Measurements from ENCODE around the gene IMPA2. TPM values are rescaled to one million over a fixed set of nuclear protein-coding genes. Genes with fewer than 3 reads are reported as not detected.

Gene IMPA2
- total RNA-seq, 1 donor from 2014 or later = 56.3 TPM

DNA sequence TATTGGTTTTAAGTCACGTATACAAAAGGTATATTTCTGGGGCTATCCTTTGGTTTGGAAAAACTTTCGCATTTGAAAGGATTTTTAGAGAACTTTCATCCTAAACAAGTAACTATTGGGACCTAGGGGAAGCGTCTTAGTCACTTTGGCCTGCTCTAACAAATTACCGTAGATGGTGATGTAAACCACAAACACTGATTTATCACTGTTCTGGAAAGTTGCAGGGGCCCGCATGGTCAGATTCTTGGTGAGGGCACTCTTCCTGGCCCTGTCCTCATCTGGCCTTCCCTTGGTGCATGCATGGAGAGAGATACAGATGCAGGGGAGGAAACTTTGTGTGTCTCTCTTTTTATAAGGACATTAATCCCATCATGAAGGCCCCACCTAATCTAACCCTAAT, 63.3 kb downstream of the IMPA2 start:
- H3K4me1 Mint-ChIP-seq (ENCODE audit: unreplicated experiment) = peaks cover 5% of the 10 kb centered on the region
- TF ChIP-seq, protein P1, sequence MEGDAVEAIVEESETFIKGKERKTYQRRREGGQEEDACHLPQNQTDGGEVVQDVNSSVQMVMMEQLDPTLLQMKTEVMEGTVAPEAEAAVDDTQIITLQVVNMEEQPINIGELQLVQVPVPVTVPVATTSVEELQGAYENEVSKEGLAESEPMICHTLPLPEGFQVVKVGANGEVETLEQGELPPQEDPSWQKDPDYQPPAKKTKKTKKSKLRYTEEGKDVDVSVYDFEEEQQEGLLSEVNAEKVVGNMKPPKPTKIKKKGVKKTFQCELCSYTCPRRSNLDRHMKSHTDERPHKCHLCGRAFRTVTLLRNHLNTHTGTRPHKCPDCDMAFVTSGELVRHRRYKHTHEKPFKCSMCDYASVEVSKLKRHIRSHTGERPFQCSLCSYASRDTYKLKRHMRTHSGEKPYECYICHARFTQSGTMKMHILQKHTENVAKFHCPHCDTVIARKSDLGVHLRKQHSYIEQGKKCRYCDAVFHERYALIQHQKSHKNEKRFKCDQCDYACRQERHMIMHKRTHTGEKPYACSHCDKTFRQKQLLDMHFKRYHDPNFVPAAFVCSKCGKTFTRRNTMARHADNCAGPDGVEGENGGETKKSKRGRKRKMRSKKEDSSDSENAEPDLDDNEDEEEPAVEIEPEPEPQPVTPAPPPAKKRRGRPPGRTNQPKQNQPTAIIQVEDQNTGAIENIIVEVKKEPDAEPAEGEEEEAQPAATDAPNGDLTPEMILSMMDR (conservative IDR thresholded peaks at IDR 0.05) = no peak
- no peaks in the 10 kb centered on the region for H3K36me3 Mint-ChIP-seq
- no peak overlapping the region for H3K4me3 Mint-ChIP-seq
- DNase-seq (ENCODE audit: extremely low spot score, unreplicated experiment) = peak; percentile 18
- peaks cover 15% of the 10 kb centered on the region for H3K27me3 Mint-ChIP-seq
- H3K27ac Mint-ChIP-seq = no peak overlapping the region
- H3K9me3 Mint-ChIP-seq = no peaks in the 10 kb centered on the region

DNA sequence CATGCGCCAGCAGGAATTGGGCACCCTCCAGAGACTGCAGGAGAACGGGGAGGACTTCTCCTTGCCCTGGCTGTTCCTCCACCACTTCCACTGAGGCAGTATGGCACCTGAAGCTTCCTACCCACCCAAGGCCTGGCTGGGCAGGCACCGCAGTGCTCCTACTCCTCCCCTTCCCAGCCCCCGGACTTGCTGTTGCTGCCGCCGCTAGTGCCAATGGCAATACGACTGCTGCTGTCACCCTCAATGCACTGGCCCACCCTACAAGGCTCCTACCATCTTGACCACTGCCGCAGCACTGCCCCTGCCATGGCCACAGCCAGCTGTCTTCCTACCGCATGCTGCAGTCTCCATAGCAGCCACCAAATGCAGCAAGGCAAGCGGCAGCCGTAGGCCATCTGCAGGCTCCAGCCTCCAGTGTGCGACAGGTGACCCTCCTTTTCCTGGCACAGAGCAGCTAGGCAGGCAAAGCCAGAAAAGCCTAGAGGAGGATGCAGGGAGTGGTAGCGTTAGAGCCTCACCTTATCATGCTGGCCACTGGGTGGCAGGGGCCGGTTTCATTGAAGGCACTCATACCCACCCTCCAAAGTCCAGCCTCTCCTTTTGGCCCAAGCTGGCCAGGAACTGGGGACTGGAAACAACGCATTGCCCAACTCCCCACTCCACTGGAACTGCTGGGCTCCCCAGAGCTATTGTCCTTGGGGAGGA, 64.9 kb downstream of the IMPA2 start:
- H3K9me3 Mint-ChIP-seq = no peaks in the 10 kb centered on the region
- peak; percentile 58 for DNase-seq (ENCODE audit: extremely low spot score, unreplicated experiment)
- H3K4me1 Mint-ChIP-seq (ENCODE audit: unreplicated experiment) = peaks cover 6% of the 10 kb centered on the region
- no peaks in the 10 kb centered on the region for H3K36me3 Mint-ChIP-seq
- TF ChIP-seq, protein P1 (conservative IDR thresholded peaks at IDR 0.05) = no peak
- H3K27ac Mint-ChIP-seq = no peak overlapping the region
- peaks cover 19% of the 10 kb centered on the region for H3K27me3 Mint-ChIP-seq
- H3K4me3 Mint-ChIP-seq = no peak overlapping the region

DNA sequence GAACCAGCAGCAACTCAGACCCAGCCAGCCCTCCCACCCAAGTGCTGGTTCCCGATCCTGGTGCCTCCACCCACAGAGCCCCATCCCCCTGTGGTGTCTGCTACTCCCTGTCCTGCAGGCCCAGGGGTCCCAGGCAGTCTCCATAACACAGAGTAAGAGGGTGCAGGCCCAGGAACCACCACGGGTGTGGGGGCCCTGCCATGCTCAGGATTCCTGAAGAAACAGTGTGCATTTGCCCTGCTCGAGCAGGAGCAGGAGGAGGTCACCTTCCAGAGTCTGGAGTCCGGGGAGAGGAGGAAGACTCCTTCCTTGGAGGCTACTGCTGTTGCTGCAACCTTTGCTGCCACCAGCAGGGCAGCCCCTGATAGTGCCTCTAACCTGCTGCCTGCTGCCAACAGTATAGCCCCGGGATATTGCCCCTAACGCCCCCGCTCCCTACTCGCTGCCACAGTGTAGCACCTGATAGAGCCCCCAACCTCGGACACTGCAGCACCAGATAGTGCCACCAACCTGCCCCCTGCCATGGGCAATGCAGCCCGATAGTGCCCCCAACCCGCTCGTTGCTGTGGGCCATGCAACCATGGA, 65.5 kb downstream of the IMPA2 start:
- peak; percentile 55 for DNase-seq (ENCODE audit: extremely low spot score, unreplicated experiment)
- Mint-ChIP-seq H3K4me3 (no peak overlapping the region), H3K36me3 (no peaks in the 10 kb centered on the region), H3K27ac (no peak overlapping the region), H3K4me1 (ENCODE audit: unreplicated experiment) (peaks cover 3% of the 10 kb centered on the region), H3K9me3 (no peaks in the 10 kb centered on the region), H3K27me3 (peaks cover 19% of the 10 kb centered on the region)
- TF ChIP-seq, protein P1 (conservative IDR thresholded peaks at IDR 0.05) = peak; percentile 39

DNA sequence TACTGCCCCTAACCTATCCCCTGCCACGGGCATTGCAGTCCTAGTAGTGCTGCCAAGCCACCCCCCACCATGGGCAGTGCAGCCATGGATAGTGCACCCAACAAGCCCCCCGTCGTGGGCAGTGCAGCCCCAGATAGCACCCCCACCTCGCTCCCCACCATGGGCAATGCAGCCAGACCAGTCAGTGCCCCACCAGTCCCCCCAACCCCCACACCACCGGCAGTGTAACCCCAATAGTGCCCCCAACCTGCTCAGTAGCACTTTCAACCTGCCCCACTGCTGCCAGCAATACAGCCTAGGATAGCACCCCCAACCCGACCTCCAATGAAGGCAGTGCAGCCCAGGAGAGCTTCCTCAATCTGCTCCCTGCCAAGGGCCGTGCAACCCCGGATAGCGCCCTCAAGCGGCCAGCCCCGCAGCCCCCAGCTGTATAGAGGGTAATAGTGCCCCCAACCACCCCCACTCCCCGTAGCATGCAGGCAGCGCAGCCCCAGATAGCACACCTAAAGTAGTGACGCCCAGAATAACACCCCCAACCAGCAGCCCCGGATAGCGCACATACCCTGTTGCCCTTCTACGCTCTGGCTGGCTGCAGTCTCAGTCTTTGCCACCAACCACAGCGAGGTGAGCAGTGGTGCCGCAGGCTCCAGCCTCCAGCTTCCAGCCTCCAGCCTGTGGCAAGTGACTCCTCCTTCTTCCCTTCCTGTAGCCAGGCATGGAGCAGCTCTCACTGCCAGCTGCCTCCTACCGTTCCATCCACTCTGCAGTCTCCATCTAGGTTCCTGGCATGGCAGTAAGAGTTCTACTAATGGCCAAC, 66.9 kb downstream of the IMPA2 start:
- no peak overlapping the region for H3K4me3 Mint-ChIP-seq
- TF ChIP-seq, protein P1 (conservative IDR thresholded peaks at IDR 0.05) = no peak
- H3K27ac Mint-ChIP-seq = no peak overlapping the region
- H3K27me3 Mint-ChIP-seq = peaks cover 17% of the 10 kb centered on the region
- peaks cover 3% of the 10 kb centered on the region for H3K4me1 Mint-ChIP-seq (ENCODE audit: unreplicated experiment)
- H3K36me3 Mint-ChIP-seq = no peaks in the 10 kb centered on the region
- H3K9me3 Mint-ChIP-seq = no peaks in the 10 kb centered on the region
- peak; percentile 59 for DNase-seq (ENCODE audit: extremely low spot score, unreplicated experiment)

DNA sequence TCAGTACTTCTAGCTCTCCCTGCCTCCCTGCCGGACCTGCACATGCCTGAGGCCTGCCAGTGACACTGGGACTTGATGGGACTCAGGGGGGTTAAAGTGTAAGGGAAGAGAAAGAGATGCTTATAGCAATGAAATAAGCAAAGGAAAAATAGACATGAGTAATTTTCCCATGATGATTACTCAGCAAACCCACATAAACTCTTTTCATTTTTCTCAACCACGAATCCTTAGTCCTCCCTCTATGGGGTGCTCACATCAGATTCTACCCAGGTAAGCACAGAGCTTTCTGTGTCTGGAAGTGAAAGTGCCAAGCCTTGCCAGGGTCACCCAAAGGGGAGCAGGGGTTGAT, 67.5 kb downstream of the IMPA2 start:
- TF ChIP-seq, protein P1 (conservative IDR thresholded peaks at IDR 0.05) = no peak
- Mint-ChIP-seq H3K36me3 (no peaks in the 10 kb centered on the region), H3K27ac (no peak overlapping the region), H3K27me3 (peaks cover 17% of the 10 kb centered on the region), H3K4me3 (no peak overlapping the region), H3K9me3 (no peaks in the 10 kb centered on the region), H3K4me1 (ENCODE audit: unreplicated experiment) (peaks cover 3% of the 10 kb centered on the region)
- DNase-seq (ENCODE audit: extremely low spot score, unreplicated experiment) = no peak

Measured in type B pancreatic cell (in vitro differentiated cells).